ENCODE results near the gene UCHL1.
"Not testable (repeated sequence)": the region's sequence is repeated elsewhere in the genome, so short reads cannot be mapped to it uniquely, and the experiment has no call there.

Gene UCHL1

GRCh38 chr4:41294445-41295062, 37.8 kb downstream of the UCHL1 start:
- DNase-seq: no peak

GRCh38 chr4:41296995-41297394, 40.3 kb downstream of the UCHL1 start:
- DNase-seq: no peak

- no peak for DNase-seq
Measured at GRCh38 chr4:41297832-41298231, 41.1 kb downstream of the UCHL1 start.

GRCh38 chr4:41299486-41299885, 42.8 kb downstream of the UCHL1 start:
- no peak for DNase-seq

- no peak for DNase-seq
Measured at GRCh38 chr4:41301137-41301536, 44.4 kb downstream of the UCHL1 start.

GRCh38 chr4:41303372-41304118, 46.8 kb downstream of the UCHL1 start:
- no peak for DNase-seq

GRCh38 chr4:41304221-41304620, 47.5 kb downstream of the UCHL1 start:
- DNase-seq: no peak

- no peak for DNase-seq
Measured at GRCh38 chr4:41305476-41305875, 48.7 kb downstream of the UCHL1 start.

- no peak for DNase-seq
Measured at GRCh38 chr4:41307638-41308037, 50.9 kb downstream of the UCHL1 start.

- DNase-seq: no peak
Measured at GRCh38 chr4:41308398-41308797, 51.7 kb downstream of the UCHL1 start.

GRCh38 chr4:41315426-41315825, 58.7 kb downstream of the UCHL1 start:
- not testable (repeated sequence) for DNase-seq

GRCh38 chr4:41315862-41316261, 59.1 kb downstream of the UCHL1 start:
- DNase-seq: no peak

All from activated effector memory CD4-positive, alpha-beta T cell treated with Interleukin-2 at 50 U/mL for 16 hours (primary cell).